ENCODE results near the gene ASB18. TPM values are rescaled to one million over a fixed set of nuclear protein-coding genes. Genes with fewer than 3 reads are reported as not detected.

The ASB18 gene
- total RNA-seq, 1 donor from 2014 or later: not detected

DNA sequence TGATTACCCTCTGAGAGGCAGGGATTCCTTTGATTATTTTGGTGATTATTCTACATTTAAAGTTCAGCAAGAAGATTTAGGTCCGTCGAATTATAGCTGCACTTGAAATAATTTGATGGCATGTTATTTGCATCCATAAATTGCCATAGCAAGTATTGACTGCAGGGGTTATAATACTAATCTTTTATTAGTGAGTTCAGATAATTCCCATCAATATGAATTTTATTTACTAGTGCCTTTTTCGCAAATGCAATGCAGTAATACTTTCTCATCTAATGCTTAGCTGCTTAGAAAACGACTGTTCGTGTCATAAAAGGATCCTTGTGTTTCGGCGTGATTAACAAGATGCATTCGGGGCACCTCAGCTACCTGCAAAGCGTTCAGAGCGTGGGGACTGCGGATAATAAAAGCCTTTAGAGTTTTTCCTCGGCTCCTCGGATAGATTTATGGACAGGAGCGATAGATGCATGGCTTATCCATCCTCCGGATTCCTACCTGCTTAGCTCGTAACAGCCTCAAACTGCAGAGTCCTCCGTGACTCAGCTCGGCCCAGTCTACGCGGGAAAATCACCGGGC is 93.5 kb downstream of the ASB18 start:
- peak overlapping the region; percentile 17 for H3K4me3 Mint-ChIP-seq
- peaks cover 6% of the 10 kb centered on the region for H3K4me1 Mint-ChIP-seq (ENCODE audit: low read depth)
- H3K9me3 Mint-ChIP-seq: no peaks in the 10 kb centered on the region
- intact Hi-C loops (cut with micrococcal nuclease): loop anchor here (1.0 kb wide), 1 partner anchor 9 kb away; no protein-coding TSS in a partner anchor
- H3K36me3 Mint-ChIP-seq (ENCODE audit: low read depth): peaks cover 2% of the 10 kb centered on the region
- DNase-seq (ENCODE audit: low spot score): no peak
- H3K27ac Mint-ChIP-seq: peak overlapping the region; percentile 71
- H3K27me3 Mint-ChIP-seq (ENCODE audit: insufficient read depth): peaks cover 68% of the 10 kb centered on the region

DNA sequence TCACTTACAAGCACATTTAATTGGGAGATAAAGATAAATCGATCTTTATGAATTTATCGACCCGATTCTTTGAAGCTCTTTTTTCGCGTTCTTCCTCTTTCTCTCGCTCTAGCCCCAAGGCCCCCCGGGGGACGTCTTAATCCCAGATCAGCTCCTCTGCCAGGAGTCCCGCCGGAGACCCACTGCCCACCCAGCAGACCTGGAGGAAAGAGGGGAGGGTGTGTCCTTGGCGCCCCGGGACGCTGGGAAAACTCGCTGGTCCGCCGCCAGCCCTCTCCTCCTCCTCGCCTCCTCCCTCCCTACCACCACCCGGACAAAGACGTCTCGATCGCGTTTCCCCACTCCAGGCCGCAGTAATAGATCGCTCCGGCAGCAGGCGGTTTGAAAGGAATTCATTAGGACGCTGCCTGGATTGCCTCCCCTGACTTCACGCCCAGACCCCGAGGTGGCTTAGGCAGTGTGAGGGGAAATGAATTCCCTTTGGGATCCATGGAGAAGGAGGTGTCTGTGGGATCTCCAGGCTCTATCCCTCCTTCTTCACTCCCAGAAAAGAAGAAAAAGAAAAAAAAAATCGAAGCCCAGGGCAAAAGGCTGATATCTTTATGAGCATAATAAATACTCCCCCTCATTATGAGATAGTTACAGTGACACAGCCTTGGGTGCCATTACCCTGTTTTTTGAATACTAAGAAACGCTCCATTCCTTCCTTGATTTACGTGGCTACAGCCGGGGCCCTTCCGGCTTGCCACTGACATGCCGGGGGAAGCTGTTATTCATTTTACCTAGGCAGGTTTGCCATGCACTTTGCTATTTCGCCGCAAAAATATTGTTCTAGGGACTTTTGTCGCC is 94.2 kb downstream of the ASB18 start:
- H3K4me3 Mint-ChIP-seq: peak overlapping the region; percentile 17

DNA sequence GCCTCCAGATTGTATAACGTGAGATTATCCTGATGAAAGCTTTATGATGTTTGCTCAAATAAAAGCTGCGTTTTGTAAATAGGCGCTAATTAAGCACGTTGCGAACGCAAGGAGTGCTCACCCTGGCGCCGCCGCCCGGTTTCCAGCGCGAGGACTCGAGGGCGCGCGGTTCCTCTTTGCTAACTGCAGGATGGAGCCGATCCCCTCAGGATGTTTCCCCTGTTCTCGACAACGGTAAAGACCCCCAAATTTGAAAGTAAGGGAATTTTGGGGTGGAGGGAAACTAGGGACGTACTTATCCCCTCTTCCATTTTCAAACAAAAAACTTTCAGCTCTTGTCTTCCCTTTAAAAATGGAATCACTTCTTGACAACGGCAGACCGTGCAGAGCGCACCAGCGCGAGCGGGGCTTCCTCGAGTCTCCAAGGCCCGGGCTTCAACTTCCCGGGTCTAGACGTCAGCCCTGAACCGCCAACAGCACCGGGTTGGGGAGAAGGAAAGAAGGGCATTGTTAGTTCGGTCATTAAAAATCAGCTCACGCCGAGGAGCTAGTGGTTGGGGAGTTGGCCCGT is 95.0 kb downstream of the ASB18 start:
- Mint-ChIP-seq H3K9me3 (no peaks in the 10 kb centered on the region), H3K4me1 (ENCODE audit: low read depth) (peaks cover 6% of the 10 kb centered on the region), H3K27me3 (ENCODE audit: insufficient read depth) (peaks cover 65% of the 10 kb centered on the region), H3K36me3 (ENCODE audit: low read depth) (peaks cover 2% of the 10 kb centered on the region), H3K27ac (peak overlapping the region; percentile 76), H3K4me3 (no peak overlapping the region)
- intact Hi-C loops (cut with micrococcal nuclease): no loop called here
- no peak for DNase-seq (ENCODE audit: low spot score)

More for the DNA sequence above, 94.2 kb downstream of the ASB18 start:
- H3K9me3 Mint-ChIP-seq: no peaks in the 10 kb centered on the region
- no peak for DNase-seq (ENCODE audit: low spot score)
- peaks cover 2% of the 10 kb centered on the region for H3K36me3 Mint-ChIP-seq (ENCODE audit: low read depth)
- H3K4me1 Mint-ChIP-seq (ENCODE audit: low read depth): peaks cover 6% of the 10 kb centered on the region
- intact Hi-C loops (cut with micrococcal nuclease): no loop called here
- peaks cover 68% of the 10 kb centered on the region for H3K27me3 Mint-ChIP-seq (ENCODE audit: insufficient read depth)
- peak overlapping the region; percentile 76 for H3K27ac Mint-ChIP-seq

DNA sequence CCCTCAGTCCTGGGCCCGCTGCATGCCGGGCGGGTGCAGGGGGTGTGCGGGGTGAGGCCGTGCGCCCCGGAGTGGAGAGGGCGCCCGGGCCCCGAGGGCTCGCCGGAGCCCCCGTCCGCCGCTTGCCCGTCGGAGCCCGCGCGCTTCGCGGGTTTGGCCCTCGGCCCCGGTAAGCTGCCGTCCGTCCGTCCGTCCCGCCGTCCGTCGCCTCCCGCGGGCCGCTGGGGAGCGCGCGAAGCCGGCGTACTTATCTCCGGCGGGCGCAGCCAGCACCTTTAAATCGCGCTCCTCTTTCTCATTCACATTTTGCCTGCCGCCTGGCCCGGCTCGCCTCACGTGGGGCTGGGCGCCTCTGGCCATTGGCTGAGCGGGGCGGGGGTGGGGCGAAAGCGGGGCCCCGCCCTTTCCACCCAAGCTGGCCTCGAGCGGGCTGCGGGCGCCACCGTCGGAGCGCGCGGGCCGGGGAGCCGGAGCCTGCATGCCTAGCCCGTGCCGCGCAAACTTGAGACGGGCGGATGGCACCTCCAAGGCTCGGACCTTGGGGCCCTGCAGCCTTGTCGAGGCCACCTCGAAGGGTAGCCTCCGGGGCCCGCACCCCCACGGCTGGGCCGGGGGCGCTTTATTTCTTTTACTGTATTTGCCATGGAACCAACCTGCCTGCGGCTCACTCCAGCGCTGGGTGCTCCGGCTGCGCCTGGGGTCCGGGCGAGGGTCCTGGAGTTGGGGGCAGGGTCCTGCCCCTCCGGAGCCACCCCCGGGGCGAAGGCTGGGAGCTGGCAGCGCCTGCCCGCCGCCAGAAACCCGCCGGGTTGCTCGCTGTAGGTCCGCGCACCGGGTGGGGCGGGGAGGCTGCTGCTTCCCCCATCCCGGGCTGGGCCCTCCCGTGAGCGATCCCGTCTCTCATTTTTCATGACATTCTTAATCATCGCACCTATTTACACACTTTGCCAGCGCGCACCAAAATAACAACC is 95.8 kb downstream of the ASB18 start, which contains the start of gene GBX2:
Gene GBX2, minus strand, starts transcription at position 277 of the 971 bp plus-strand sequence. CDS start 415 bp downstream, outside the sequence.
- Mint-ChIP-seq H3K27ac (peak within 1 kb of the TSS; percentile 29), H3K4me1 (ENCODE audit: low read depth) (peaks cover 6% of the 10 kb centered on the region), H3K27me3 (ENCODE audit: insufficient read depth) (peaks cover 57% of the 10 kb centered on the region), H3K9me3 (no peaks in the 10 kb centered on the region), H3K4me3 (no peak within 1 kb of the TSS), H3K36me3 (ENCODE audit: low read depth) (peaks cover 2% of the 10 kb centered on the region)
- DNase-seq (ENCODE audit: low spot score): no peak
- intact Hi-C loops (cut with micrococcal nuclease): no loop called here

DNA sequence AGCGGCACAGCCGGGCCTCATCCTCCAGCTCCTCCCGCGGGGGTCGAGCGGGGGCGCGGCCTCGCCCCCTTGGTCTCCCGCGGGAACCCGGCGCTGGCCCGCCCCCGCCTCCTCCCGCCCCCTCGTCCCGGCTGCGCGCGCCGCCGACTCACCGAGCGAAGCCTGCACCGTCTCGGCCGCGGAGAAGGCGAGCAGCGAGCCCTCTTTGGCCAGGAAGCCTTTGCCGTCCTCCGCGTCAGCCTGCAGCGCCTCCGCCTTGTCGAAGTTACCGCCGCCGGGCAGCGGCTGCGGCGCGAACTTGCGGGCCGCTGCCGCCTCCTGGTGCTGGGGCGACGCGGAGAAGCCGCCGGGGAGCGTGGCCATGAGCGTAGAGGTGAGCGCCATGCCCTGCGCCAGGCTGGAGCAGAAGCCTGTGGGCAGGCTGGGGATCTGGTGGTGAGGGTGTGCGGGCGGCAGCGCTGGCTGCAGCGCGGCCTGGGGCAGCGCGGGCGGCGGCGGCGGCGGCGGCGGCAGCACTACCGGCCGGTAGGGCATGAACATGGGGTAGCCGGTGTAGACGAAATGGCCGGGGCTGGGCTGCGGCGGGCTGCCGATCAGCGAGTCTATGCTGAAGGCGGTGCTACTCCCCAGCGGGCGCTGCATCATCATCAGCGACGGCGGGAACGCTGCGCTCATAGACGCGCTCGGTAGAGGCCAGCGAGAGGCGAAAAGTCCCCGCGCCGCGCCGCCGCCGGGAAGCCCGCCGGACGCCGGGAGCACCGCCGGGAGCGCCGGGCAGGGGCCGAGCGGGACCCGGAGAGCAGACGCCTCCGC is 96.7 kb downstream of the ASB18 start:
- peaks cover 6% of the 10 kb centered on the region for H3K4me1 Mint-ChIP-seq (ENCODE audit: low read depth)
- intact Hi-C loops (cut with micrococcal nuclease): no loop called here
- no peaks in the 10 kb centered on the region for H3K9me3 Mint-ChIP-seq
- DNase-seq (ENCODE audit: low spot score): no peak
- no peak overlapping the region for H3K4me3 Mint-ChIP-seq
- H3K27ac Mint-ChIP-seq: no peak overlapping the region
- H3K36me3 Mint-ChIP-seq (ENCODE audit: low read depth): peaks cover 2% of the 10 kb centered on the region
- H3K27me3 Mint-ChIP-seq (ENCODE audit: insufficient read depth): peaks cover 61% of the 10 kb centered on the region

DNA sequence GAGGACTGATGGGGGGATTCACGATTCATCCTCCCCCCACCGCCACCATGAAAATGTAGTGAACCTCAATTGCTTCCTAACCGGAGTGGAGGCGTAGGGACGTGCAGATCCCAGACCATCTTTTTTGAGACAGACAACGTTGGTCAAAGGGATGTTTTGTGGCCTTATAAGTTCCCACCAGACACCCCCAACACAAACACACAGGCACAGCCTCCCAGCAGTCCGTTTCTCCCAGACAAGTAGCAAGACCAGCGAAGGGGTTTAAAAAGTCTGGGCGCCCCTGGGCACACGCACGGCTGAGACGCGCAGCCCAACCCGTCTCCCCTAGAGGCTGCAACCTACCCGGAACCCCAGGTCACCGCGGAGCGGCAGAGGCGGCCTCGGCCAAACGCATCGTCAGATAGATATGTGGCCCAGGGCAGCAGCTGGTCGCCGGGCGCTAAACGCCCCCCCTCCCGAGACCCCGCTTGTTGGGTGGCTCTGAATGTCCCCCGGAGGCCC is 97.4 kb downstream of the ASB18 start:
- Mint-ChIP-seq H3K4me1 (ENCODE audit: low read depth) (peaks cover 6% of the 10 kb centered on the region), H3K27me3 (ENCODE audit: insufficient read depth) (peaks cover 59% of the 10 kb centered on the region), H3K9me3 (no peaks in the 10 kb centered on the region), H3K4me3 (no peak overlapping the region), H3K27ac (peak overlapping the region; percentile 31), H3K36me3 (ENCODE audit: low read depth) (no peaks in the 10 kb centered on the region)
- DNase-seq (ENCODE audit: low spot score): no peak
- intact Hi-C loops (cut with micrococcal nuclease): no loop called here

- peaks cover 6% of the 10 kb centered on the region for H3K4me1 Mint-ChIP-seq (ENCODE audit: low read depth)
- H3K27ac Mint-ChIP-seq: peak overlapping the region; percentile 31
- peaks cover 60% of the 10 kb centered on the region for H3K27me3 Mint-ChIP-seq (ENCODE audit: insufficient read depth)
- no peaks in the 10 kb centered on the region for H3K36me3 Mint-ChIP-seq (ENCODE audit: low read depth)
- no peak for DNase-seq (ENCODE audit: low spot score)
- H3K4me3 Mint-ChIP-seq: no peak overlapping the region
- intact Hi-C loops (cut with micrococcal nuclease): loop anchor here (2.0 kb wide), 1 partner anchor 15 kb away; no protein-coding TSS in a partner anchor
- H3K9me3 Mint-ChIP-seq: no peaks in the 10 kb centered on the region
Measured at GRCh38 chr2:236165842-236166795, 98.1 kb downstream of the ASB18 start.

- no peak overlapping the region for H3K4me3 Mint-ChIP-seq
- H3K9me3 Mint-ChIP-seq: no peaks in the 10 kb centered on the region
- peak overlapping the region; percentile 40 for H3K27ac Mint-ChIP-seq
- peaks cover 58% of the 10 kb centered on the region for H3K27me3 Mint-ChIP-seq (ENCODE audit: insufficient read depth)
- peaks cover 6% of the 10 kb centered on the region for H3K4me1 Mint-ChIP-seq (ENCODE audit: low read depth)
- no peak for DNase-seq (ENCODE audit: low spot score)
- no peaks in the 10 kb centered on the region for H3K36me3 Mint-ChIP-seq (ENCODE audit: low read depth)
- intact Hi-C loops (cut with micrococcal nuclease): loop anchor here (2.0 kb wide), 1 partner anchor 16 kb away; no protein-coding TSS in a partner anchor
Measured at GRCh38 chr2:236164925-236165841, 99.0 kb downstream of the ASB18 start.

DNA sequence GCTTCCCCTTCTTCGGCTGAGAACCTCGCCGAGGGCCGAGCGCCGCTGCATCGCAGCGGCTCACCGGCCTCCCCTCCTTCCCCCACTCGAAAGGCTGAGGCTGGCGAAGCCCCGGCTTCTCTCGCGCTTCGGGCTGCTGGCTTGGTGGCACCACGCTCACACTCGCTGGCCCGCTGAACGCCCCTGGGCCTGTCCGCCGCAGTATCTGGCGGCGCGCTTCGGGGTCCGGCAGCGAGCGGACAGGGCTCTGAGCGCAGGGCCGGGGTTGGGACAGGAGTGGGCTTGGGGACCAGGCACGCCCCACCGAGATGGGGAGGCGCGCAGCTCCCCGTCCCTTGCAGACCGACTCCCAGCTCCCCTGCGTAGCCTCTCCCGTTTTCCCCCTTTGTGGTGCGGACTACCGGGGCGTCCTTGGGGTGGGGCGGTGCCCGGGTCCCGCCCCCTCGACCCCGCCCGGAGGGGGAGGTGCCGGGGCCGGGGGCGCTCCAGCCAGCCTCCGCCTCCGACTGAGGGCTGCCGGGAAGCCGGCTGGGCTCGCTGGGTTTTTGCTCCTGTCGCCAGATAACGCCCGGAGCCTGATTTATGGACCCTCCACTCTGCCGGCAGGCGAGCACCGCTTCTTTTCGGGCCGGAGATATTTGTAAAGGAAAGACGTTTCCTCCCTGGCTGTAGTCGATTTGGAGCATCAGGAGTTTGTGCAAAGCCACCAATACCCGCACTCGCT is 99.8 kb downstream of the ASB18 start:
- Mint-ChIP-seq H3K27me3 (ENCODE audit: insufficient read depth) (peaks cover 51% of the 10 kb centered on the region), H3K4me1 (ENCODE audit: low read depth) (peaks cover 6% of the 10 kb centered on the region), H3K27ac (peak overlapping the region; percentile 40), H3K4me3 (no peak overlapping the region), H3K36me3 (ENCODE audit: low read depth) (no peaks in the 10 kb centered on the region), H3K9me3 (no peaks in the 10 kb centered on the region)
- DNase-seq (ENCODE audit: low spot score): no peak
- intact Hi-C loops (cut with micrococcal nuclease): loop anchor here (2.0 kb wide), 1 partner anchor 16 kb away; no protein-coding TSS in a partner anchor

All from activated T-helper 1 cell treated with anti-CD3 and anti-CD28 coated beads, Interleukin-12 subunit alpha, Interleukin-12 subunit beta, Interleukin-2, Interleukin-4 antibody, amounts not matched to agents 30 ng/mL and 10 ng/mL and 1 ng/mL, durations not matched to agents 14 hours and 24 hours and 36 hours (primary cell).